HFFc6 (cell line): ENCODE data around the gene TSTD2. TPM values are rescaled to one million over a fixed set of nuclear protein-coding genes. Genes with fewer than 3 reads are reported as not detected.

Experiments
- DNase-seq: peaks from one replicate; pipeline ENCODE4 v3.0.0-alpha.2; 2018
- H3K27ac Mint-ChIP-seq: 2 replicates; pipeline ENCODE4 v1.8.0; 2020; ENCODE audit warnings: mild to moderate bottlenecking, mixed read lengths
- H3K27me3 Mint-ChIP-seq: 2 replicates; pipeline ENCODE4 v1.8.0; 2021; ENCODE audit warnings: mild to moderate bottlenecking, moderate library complexity, mixed read lengths; ENCODE audit not compliant: insufficient read depth
- H3K36me3 Mint-ChIP-seq: 2 replicates; pipeline ENCODE4 v1.8.0; 2021; ENCODE audit warnings: low read depth, mixed read lengths
- H3K4me1 Mint-ChIP-seq: 2 replicates; pipeline ENCODE4 v1.8.0; 2020; ENCODE audit warnings: low read depth, mixed read lengths
- H3K4me3 Mint-ChIP-seq: 2 replicates; pipeline ENCODE4 v1.8.0; 2020; ENCODE audit warnings: mild to moderate bottlenecking, moderate library complexity, mixed read lengths
- H3K9me3 Mint-ChIP-seq: 2 replicates; pipeline ENCODE4 v1.8.0; 2020; ENCODE audit warnings: mild to moderate bottlenecking, mixed read lengths
- CTCF ChIP-seq: fragments of 200-600 bp; sonication (generic); IDR thresholded peaks from 2 replicates; pipeline ENCODE4 v1.5.0; 2021; ENCODE audit warnings: antibody characterized with exemption, mild to moderate bottlenecking
- total RNA-seq, 6 experiments: library from RNA; stranded (reverse); fragmentation: NEBNext Ultra II Directional; extraction: Animal tissue kit (Norgen Biotek cat#: 25700); gene quantifications; 2 replicates in 1 of 6; 3 replicates in 5 of 6; pipeline ENCODE4 v1.2.3, GENCODE V29; 2021

The TSTD2 gene
- total RNA-seq, 6 experiments from 2014 or later, result 7.0 to 10.7 (median 8.6) TPM

GRCh38 chr9:97571664-97572063, 61.5 kb downstream of the TSTD2 start:
- H3K27ac Mint-ChIP-seq, result no peak overlapping the region
- DNase-seq, result no peak
- no peaks in the 10 kb centered on the region for H3K9me3 Mint-ChIP-seq
- peaks cover 6% of the 10 kb centered on the region; the same call in 1 of the 2 replicates for H3K4me1 Mint-ChIP-seq
- no peak for TF ChIP-seq CTCF
- H3K4me3 Mint-ChIP-seq, result no peak overlapping the region
- H3K36me3 Mint-ChIP-seq, result no peaks in the 10 kb centered on the region
- peaks cover 37% of the 10 kb centered on the region for H3K27me3 Mint-ChIP-seq

- H3K27me3 Mint-ChIP-seq, result peaks cover 38% of the 10 kb centered on the region
- no peak overlapping the region for H3K27ac Mint-ChIP-seq
- no peaks in the 10 kb centered on the region for H3K9me3 Mint-ChIP-seq
- no peaks in the 10 kb centered on the region for H3K36me3 Mint-ChIP-seq
- no peak for TF ChIP-seq CTCF
- H3K4me1 Mint-ChIP-seq, result peaks cover 6% of the 10 kb centered on the region; the same call in 1 of the 2 replicates
- no peak overlapping the region for H3K4me3 Mint-ChIP-seq
- no peak for DNase-seq
Measured at GRCh38 chr9:97570899-97571298, 62.3 kb downstream of the TSTD2 start.

- H3K36me3 Mint-ChIP-seq, result no peaks in the 10 kb centered on the region
- H3K4me1 Mint-ChIP-seq, result peaks cover 16% of the 10 kb centered on the region
- H3K9me3 Mint-ChIP-seq, result no peaks in the 10 kb centered on the region
- no peak overlapping the region for H3K27ac Mint-ChIP-seq
- no peak for DNase-seq
- TF ChIP-seq CTCF, result no peak
- no peak overlapping the region for H3K4me3 Mint-ChIP-seq
- H3K27me3 Mint-ChIP-seq, result peaks cover 35% of the 10 kb centered on the region
Measured at GRCh38 chr9:97568461-97569275, 64.5 kb downstream of the TSTD2 start.

GRCh38 chr9:97567894-97568202, 65.3 kb downstream of the TSTD2 start:
- no peak overlapping the region for H3K4me3 Mint-ChIP-seq
- no peak for TF ChIP-seq CTCF
- peaks cover 38% of the 10 kb centered on the region for H3K27me3 Mint-ChIP-seq
- no peak overlapping the region for H3K27ac Mint-ChIP-seq
- H3K36me3 Mint-ChIP-seq, result no peaks in the 10 kb centered on the region
- H3K4me1 Mint-ChIP-seq, result peaks cover 13% of the 10 kb centered on the region
- no peak for DNase-seq
- H3K9me3 Mint-ChIP-seq, result no peaks in the 10 kb centered on the region

GRCh38 chr9:97567182-97567893, 65.8 kb downstream of the TSTD2 start:
- Mint-ChIP-seq H3K4me1 (peaks cover 13% of the 10 kb centered on the region), H3K27ac (no peak overlapping the region), H3K36me3 (no peaks in the 10 kb centered on the region), H3K9me3 (no peaks in the 10 kb centered on the region), H3K4me3 (no peak overlapping the region), H3K27me3 (peaks cover 42% of the 10 kb centered on the region)
- no peak for DNase-seq
- no peak for TF ChIP-seq CTCF
